Lung (tissue), 12 donors: ENCODE measurements around the gene FAM50B. TPM values are rescaled to one million over a fixed set of nuclear protein-coding genes. Genes with fewer than 3 reads are reported as not detected.

Experiments used
- ATAC-seq: fragments of 200-7000 bp; cut with Tn5 transposase; one replicate; pipeline ENCODE4 v1.9.1; 2020; ENCODE audit warnings: moderate number of reproducible peaks; ENCODE audit not compliant: insufficient read depth, low FRiP score
- DNase-seq, 3 donors: peaks; one replicate each; pipeline ENCODE4 v3.0.0-alpha.2; 2013 to 2017
- H3K27ac ChIP-seq, 2 donors: one replicate each; pipeline ENCODE4 v1.5.1; 2013; ENCODE audit warnings: mild to moderate bottlenecking in 2 of 2, moderate library complexity in 2 of 2, control low read depth in 1 of 2, inconsistent platforms in 1 of 2, low read depth in 1 of 2, low read length in 1 of 2
- H3K27me3 ChIP-seq, 3 donors: one replicate each; pipeline ENCODE4 v1.5.1; 2013; ENCODE audit warnings: low read length in 2 of 3; ENCODE audit not compliant: control insufficient read depth in 3 of 3, insufficient read depth in 3 of 3
- H3K36me3 ChIP-seq, 4 donors: one replicate each; pipeline ENCODE4 v1.5.1; 2013; ENCODE audit warnings: low read length in 4 of 4, mild to moderate bottlenecking in 1 of 4, moderate library complexity in 1 of 4; ENCODE audit not compliant: control insufficient read depth in 4 of 4, insufficient read depth in 4 of 4
- H3K4me1 ChIP-seq, 5 donors: one replicate each; pipeline ENCODE4 v1.5.1; 2013; ENCODE audit warnings: low read length in 5 of 5, mild to moderate bottlenecking in 2 of 5, moderate library complexity in 1 of 5; ENCODE audit not compliant: control insufficient read depth in 5 of 5, insufficient read depth in 5 of 5
- H3K4me3 ChIP-seq: one replicate; pipeline ENCODE4 v1.5.1; 2013; ENCODE audit warnings: mild to moderate bottlenecking, control low read depth, moderate library complexity
- H3K9ac ChIP-seq, 2 donors: one replicate each; pipeline ENCODE4 v1.5.1; 2013; ENCODE audit warnings: low read length in 2 of 2, control low read depth in 1 of 2; ENCODE audit not compliant: insufficient read depth in 1 of 2
- H3K9me3 ChIP-seq, 4 donors: one replicate each; pipeline ENCODE4 v1.5.1; 2013; ENCODE audit warnings: low read length in 3 of 4, mild to moderate bottlenecking in 1 of 4, moderate library complexity in 1 of 4; ENCODE audit not compliant: control insufficient read depth in 4 of 4, insufficient read depth in 3 of 4
- CTCF ChIP-seq: IDR thresholded peaks from 2 replicates; pipeline ENCODE4 v1.5.1; 2012; ENCODE audit warnings: mild to moderate bottlenecking; ENCODE audit errors: control extremely low read depth, extremely low read depth
- WGBS, 2 donors: extraction: QIAGEN DNeasy Blood & Tissue Kit; methylation state at CpG; one replicate each; pipeline ENCODE4 v1.1.7; 2013; 5-methylcytosine and 5-hydroxymethylcytosine counted together
- polyA plus RNA-seq, 2 donors: library from polyadenylated mRNA; stranded (reverse); fragments of 200-250 nt; gene quantifications; one replicate each; pipeline ENCODE4 v1.2.1, GENCODE V29; 2013
- total RNA-seq, 2 donors: library from RNA; depleted of rRNA in 1 of 2; stranded (reverse); fragments of >200 nt in 1 of 2; gene quantifications; one replicate each; pipeline ENCODE4 v1.2.1, GENCODE V29; 2014 to 2021
- donor health status: control.
- donor health status: control.
- donor health status: Bipolar disorder and iron deficiency.
- donor health status: healthy.
- donor health status: DM: yes; HTN: yes; CAD: no.

FAM50B gene
- total and polyA plus RNA-seq, 4 donors, result 7.1 to 15.8 (median 11.3) TPM

DNA sequence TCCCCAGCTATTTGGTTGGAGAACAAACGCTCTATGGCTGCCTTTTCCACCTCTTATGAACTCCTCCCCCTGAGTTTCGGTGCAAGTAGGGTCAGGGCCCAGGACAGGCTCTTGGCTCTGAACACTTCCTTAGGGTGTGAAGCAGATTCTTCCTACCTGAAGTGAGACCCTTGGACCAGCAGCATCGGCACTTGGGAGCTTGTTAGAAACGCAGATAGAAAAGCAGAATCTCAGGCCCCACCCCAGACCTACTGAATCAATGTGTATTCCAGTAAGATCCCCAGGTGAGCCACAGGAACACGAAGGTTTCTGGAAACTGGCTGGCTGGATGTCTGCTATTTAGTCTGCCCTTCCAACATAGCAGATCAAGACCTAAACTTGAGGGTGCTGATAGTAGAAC lies 3.2 kb downstream of the FAM50B start:
- ATAC-seq, result no peak
- Histone ChIP-seq H3K9ac (no peak overlapping the region), H3K4me1 (peaks cover 0 to 8% (median 0%) of the 10 kb centered on the region in 5 donors), H3K27me3 (no peaks in the 10 kb centered on the region), H3K9me3 (no peaks in the 10 kb centered on the region), H3K4me3 (no peak overlapping the region), H3K27ac (no peak overlapping the region), H3K36me3 (no peaks in the 10 kb centered on the region)
- DNase-seq, result no peak
- no peak for TF ChIP-seq CTCF
- 81 to 88% methylated on average over 5 of the region's 5 CpGs for WGBS, 2 donors

DNA sequence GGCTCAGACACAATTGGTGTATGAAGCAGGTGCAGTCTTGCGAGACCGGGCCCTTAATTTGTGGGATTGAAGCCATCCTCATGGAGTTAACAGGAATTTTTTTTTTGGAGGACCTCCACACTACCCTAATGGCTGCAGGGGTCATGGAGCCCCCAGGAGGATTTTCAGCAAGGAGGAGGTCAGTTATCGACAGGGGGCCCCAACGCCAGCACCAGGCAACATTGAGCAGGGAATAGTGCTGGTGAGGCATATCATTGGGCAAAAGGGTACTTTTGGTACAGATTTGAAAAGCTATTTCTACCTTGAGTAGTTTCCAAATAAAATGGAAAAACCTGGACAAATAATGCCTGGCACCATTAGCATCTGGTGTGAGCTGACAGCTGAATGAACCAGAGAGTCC lies 6.7 kb downstream of the FAM50B start:
- no peak overlapping the region for H3K4me3 ChIP-seq
- no peak overlapping the region for H3K27ac ChIP-seq
- no peaks in the 10 kb centered on the region for H3K9me3 ChIP-seq
- peaks cover 0 to 2% (median 0%) of the 10 kb centered on the region in 5 donors for H3K4me1 ChIP-seq
- H3K9ac ChIP-seq, result no peak overlapping the region
- no peaks in the 10 kb centered on the region for H3K27me3 ChIP-seq
- H3K36me3 ChIP-seq, result no peaks in the 10 kb centered on the region
- no peak for TF ChIP-seq CTCF
- ATAC-seq (no peak), DNase-seq (no peak)
- WGBS, 2 donors, result 96% methylated on average over 4 of the region's 4 CpGs

- 89 to 91% methylated on average over 6 of the region's 6 CpGs for WGBS, 2 donors
- H3K4me1 ChIP-seq, result no peaks in the 10 kb centered on the region
- no peaks in the 10 kb centered on the region for H3K9me3 ChIP-seq
- no peak overlapping the region for H3K9ac ChIP-seq
- DNase-seq, result no peak
- H3K36me3 ChIP-seq, result no peaks in the 10 kb centered on the region
- ATAC-seq, result no peak
- no peak for TF ChIP-seq CTCF
- H3K27ac ChIP-seq, result no peak overlapping the region
- H3K4me3 ChIP-seq, result no peak overlapping the region
- no peaks in the 10 kb centered on the region for H3K27me3 ChIP-seq
Observed at GRCh38 chr6:3856576-3856975, 7.4 kb downstream of the FAM50B start.
